Thyroid gland (tissue), 4 donors: ENCODE data around the gene FDXACB1. TPM values are rescaled to one million over a fixed set of nuclear protein-coding genes. Genes with fewer than 3 reads are reported as not detected.

Experiments
- DNase-seq, 2 donors: peaks; one replicate each; pipeline ENCODE4 v3.0.0-alpha.2; 2019
- H3K27ac ChIP-seq, 3 donors: fragments of 200-600 bp; sonication (generic); 1 replicate in 2 of 3; 2 replicates in 1 of 3; pipeline ENCODE4 v1.5.1; 2016 to 2019; ENCODE audit warnings: mild to moderate bottlenecking in 1 of 3, moderate library complexity in 1 of 3
- H3K27me3 ChIP-seq: fragments of 200-600 bp; sonication (generic); one replicate; pipeline ENCODE4 v1.5.1; 2019
- H3K36me3 ChIP-seq, 2 donors: fragments of 200-600 bp; sonication (generic); one replicate each; pipeline ENCODE4 v1.5.1; 2016 to 2019
- H3K4me1 ChIP-seq, 2 donors: fragments of 200-600 bp; sonication (generic); one replicate each; pipeline ENCODE4 v1.5.1; 2017 to 2019
- H3K4me3 ChIP-seq, 3 donors: fragments of 200-600 bp; sonication (generic); replicated peaks in 1 of 3; 1 replicate in 2 of 3; 2 replicates in 1 of 3; pipeline ENCODE4 v1.5.1; 2016; ENCODE audit warnings: mild to moderate bottlenecking in 1 of 3
- H3K9me3 ChIP-seq: fragments of 200-600 bp; sonication (generic); one replicate; pipeline ENCODE4 v1.5.1; 2017
- CTCF ChIP-seq, 6 experiments: fragments of 200-600 bp in 3 of 6; fragments of 450-650 bp in 3 of 6; sonication (generic) in 3 of 6; IDR thresholded peaks; one replicate each; pipeline ENCODE4 v1.5.1; 2016 to 2019; ENCODE audit warnings: antibody characterized with exemption in 6 of 6, mild to moderate bottlenecking in 2 of 6, inconsistent platforms in 1 of 6, moderate library complexity in 1 of 6
- POLR2A ChIP-seq, 2 donors: fragments of 450-650 bp; IDR thresholded peaks; one replicate each; pipeline ENCODE4 v1.6.1; 2017; ENCODE audit warnings: antibody characterized with exemption in 2 of 2, mild to moderate bottlenecking in 2 of 2, moderate library complexity in 1 of 2
- WGBS, 2 donors: methylation state at CpG; one replicate each; pipeline ENCODE4 v1.1.5; 2017; 5-methylcytosine and 5-hydroxymethylcytosine counted together
- intact Hi-C: fragments of 100-400 bp; cut with DNase I; formaldehyde crosslinking; loops from one replicate; pipeline ENCODE4 v1.15.1; 2023
- total RNA-seq, 4 donors: library from RNA; depleted of rRNA; stranded (reverse); fragments of >200 nt; gene quantifications; one replicate each; pipeline ENCODE4 v1.2.3, GENCODE V29; 2016

FDXACB1 gene
- total RNA-seq, 4 donors from 2014 or later: 1.8 to 3.0 (median 2.8) TPM

- H3K27me3 ChIP-seq: no peaks in the 10 kb centered on the region
- peak overlapping the region; percentile 82 to 97 (median 89) for H3K27ac ChIP-seq
- H3K4me3 ChIP-seq: peak overlapping the region; percentile 66 to 96 (median 95)
- TF ChIP-seq POLR2A (IDR thresholded peaks at IDR 0.05) (no peak), CTCF (IDR thresholded peaks at IDR 0.05) (no peak)
- H3K9me3 ChIP-seq: no peaks in the 10 kb centered on the region
- DNase-seq: no peak
- intact Hi-C loops: no loop called here
- H3K4me1 ChIP-seq: peaks cover 5% of the 10 kb centered on the region in 2 donors
- 53 to 61% methylated on average over 5 of the region's 5 CpGs for WGBS, 2 donors
- peaks cover 17 to 19% of the 10 kb centered on the region in 2 donors for H3K36me3 ChIP-seq
Measured at GRCh38 chr11:111871693-111872161, 7.2 kb downstream of the FDXACB1 start.

- Histone ChIP-seq H3K4me1 (peaks cover 5% of the 10 kb centered on the region in 2 donors), H3K36me3 (peaks cover 17% of the 10 kb centered on the region in 2 donors), H3K9me3 (no peaks in the 10 kb centered on the region), H3K4me3 (peak within 1 kb of the TSS; percentile 66 to 96 (median 95)), H3K27me3 (no peaks in the 10 kb centered on the region), H3K27ac (peak within 1 kb of the TSS; percentile 82 to 97 (median 89))
- TF ChIP-seq CTCF (IDR thresholded peaks at IDR 0.05) (peak in 4 of 6 experiments; percentile 5 to 28 (median 8)), POLR2A (IDR thresholded peaks at IDR 0.05) (peak in 1 of 2 donors; percentile 62)
- intact Hi-C loops: no loop called here
- DNase-seq: peak; percentile 77 to 82
- 0% methylated on average over 22 to 27 of the region's 51 CpGs for WGBS, 2 donors
Measured at GRCh38 chr11:111870886-111871692, 7.9 kb downstream of the FDXACB1 start, which contains the start of gene ALG9. Gene ALG9 (minus strand): TSS chr11:111871581. CDS start chr11:111871482, 99 bp downstream.

- intact Hi-C loops: no loop called here
- Histone ChIP-seq H3K4me1 (peaks cover 5% of the 10 kb centered on the region in 2 donors), H3K27ac (peak overlapping the region in 2 of 3 donors; percentile 89 to 97), H3K27me3 (no peaks in the 10 kb centered on the region), H3K4me3 (peak overlapping the region; percentile 66 to 96 (median 95)), H3K36me3 (peaks cover 17% of the 10 kb centered on the region in 2 donors), H3K9me3 (no peaks in the 10 kb centered on the region)
- no peak for DNase-seq
- TF ChIP-seq POLR2A (IDR thresholded peaks at IDR 0.05): no peak
- TF ChIP-seq CTCF (IDR thresholded peaks at IDR 0.05): no peak
Measured at GRCh38 chr11:111870522-111870885, 8.5 kb downstream of the FDXACB1 start.

GRCh38 chr11:111870113-111870512, 8.9 kb downstream of the FDXACB1 start:
- Histone ChIP-seq H3K4me3 (no peak overlapping the region), H3K27me3 (no peaks in the 10 kb centered on the region), H3K9me3 (no peaks in the 10 kb centered on the region), H3K4me1 (peaks cover 5% of the 10 kb centered on the region in 2 donors), H3K36me3 (peaks cover 17% of the 10 kb centered on the region in 2 donors), H3K27ac (no peak overlapping the region)
- DNase-seq: no peak
- intact Hi-C loops: no loop called here
- 93 to 100% methylated on average over 1 of the region's 1 CpG for WGBS, 2 donors
- no peak for TF ChIP-seq POLR2A (IDR thresholded peaks at IDR 0.05)
- no peak for TF ChIP-seq CTCF (IDR thresholded peaks at IDR 0.05)

- H3K4me1 ChIP-seq: no peaks in the 10 kb centered on the region
- H3K9me3 ChIP-seq: no peaks in the 10 kb centered on the region
- H3K4me3 ChIP-seq: no peak overlapping the region
- 95 to 98% methylated on average over 3 of the region's 3 CpGs for WGBS, 2 donors
- H3K36me3 ChIP-seq: peaks cover 28 to 41% of the 10 kb centered on the region in 2 donors
- no peak for DNase-seq
- H3K27ac ChIP-seq: no peak overlapping the region
- no peak for TF ChIP-seq POLR2A (IDR thresholded peaks at IDR 0.05)
- no peak for TF ChIP-seq CTCF (IDR thresholded peaks at IDR 0.05)
- no peaks in the 10 kb centered on the region for H3K27me3 ChIP-seq
- intact Hi-C loops: no loop called here
Measured at GRCh38 chr11:111860257-111860656, 18.7 kb downstream of the FDXACB1 start.
